H1 (cell line): Measurements from ENCODE around the gene RAD23B. TPM values are rescaled to one million over a fixed set of nuclear protein-coding genes. Genes with fewer than 3 reads are reported as not detected.

Experiments
- CTCF ChIA-PET: fragments of 300-600 bp; sonication (Branson Sonifier 250); formaldehyde crosslinking; loops from one replicate; lab custom pipeline; 2021; ENCODE audit not compliant: partially characterized antibody; lab: Charles Lee
- POLR2A ChIA-PET: fragments of 300-600 bp; sonication (Branson Sonifier 250); formaldehyde crosslinking; loops from one replicate; lab custom pipeline; 2021; ENCODE audit warnings: inconsistent platforms; ENCODE audit not compliant: partially characterized antibody; lab: Charles Lee
- DNase-seq, 2 experiments: peaks; one replicate each; pipeline versions ENCODE4 v3.0.0 to v3.0.0-alpha.2; 2010 to 2022; ENCODE audit warnings: low spot score in 2 of 2, low read depth in 1 of 2, mixed read lengths in 1 of 2
- FAIRE-seq: peaks from 2 replicates; lab custom pipeline; 2011; peaks lifted over from hg19 to GRCh38; lab: Jason Lieb, UNC
- H2AFZ ChIP-seq: 2 replicates; pipeline ENCODE4 v1.8.1; 2012; ENCODE audit warnings: low read length, inconsistent platforms
- H2AK5ac ChIP-seq: 2 replicates; pipeline ENCODE4 v1.6.1; 2013; ENCODE audit warnings: low read depth, low read length
- H2BK120ac ChIP-seq: replicated peaks from 2 replicates; pipeline ENCODE3; 2013; ENCODE audit warnings: low read depth, low read length, inconsistent platforms
- H2BK12ac ChIP-seq: 2 replicates; pipeline ENCODE4 v1.6.1; 2013; ENCODE audit warnings: low read depth, low read length
- H2BK15ac ChIP-seq: 2 replicates; pipeline ENCODE4 v1.6.1; 2013; ENCODE audit warnings: low read length
- H2BK20ac ChIP-seq: 2 replicates; pipeline ENCODE4 v1.6.1; 2013; ENCODE audit warnings: low read length
- H2BK5ac ChIP-seq: 2 replicates; pipeline ENCODE4 v1.6.1; 2013; ENCODE audit warnings: low read depth, low read length
- H3K14ac ChIP-seq: 2 replicates; pipeline ENCODE4 v1.6.1; 2013; ENCODE audit warnings: inconsistent platforms; ENCODE audit not compliant: insufficient read length
- H3K18ac ChIP-seq: 2 replicates; pipeline ENCODE4 v1.6.1; 2013; ENCODE audit warnings: low read length; ENCODE audit errors: extremely low read depth
- H3K23ac ChIP-seq: 2 replicates; pipeline ENCODE4 v1.6.1; 2013; ENCODE audit warnings: inconsistent platforms; ENCODE audit not compliant: insufficient read length
- H3K23me2 ChIP-seq: 2 replicates; pipeline ENCODE4 v1.6.1; 2013; ENCODE audit warnings: low read depth, low read length
- H3K27ac ChIP-seq: 2 replicates; pipeline ENCODE4 v1.6.1; 2011; ENCODE audit warnings: low read depth, low read length, inconsistent platforms
- H3K27me3 ChIP-seq, 4 experiments: replicated peaks in 1 of 4; 1 replicate in 1 of 4; 2 replicates in 3 of 4; pipeline versions ENCODE4 v1.6.1 to v1.8.1; 2011 to 2013; ENCODE audit warnings: low read length in 3 of 4, mild to moderate bottlenecking in 3 of 4, inconsistent platforms in 2 of 4, mixed read lengths in 2 of 4, moderate library complexity in 1 of 4; ENCODE audit not compliant: control insufficient read depth in 3 of 4, insufficient read depth in 3 of 4; ENCODE audit errors: extremely low read depth in 1 of 4
- H3K36me3 ChIP-seq, 4 experiments: 2 replicates each; pipeline versions ENCODE4 v1.6.1 to v1.8.1; 2011 to 2013; ENCODE audit warnings: mild to moderate bottlenecking in 4 of 4, low read length in 3 of 4, moderate library complexity in 2 of 4, control low read depth in 1 of 4, inconsistent platforms in 1 of 4; ENCODE audit not compliant: insufficient read depth in 4 of 4, control insufficient read depth in 2 of 4
- H3K4ac ChIP-seq: replicated peaks from 2 replicates; pipeline ENCODE3; 2013; ENCODE audit warnings: low read length, low read depth, mixed read lengths, inconsistent platforms; ENCODE audit not compliant: insufficient read length
- H3K4me1 ChIP-seq, 4 experiments: replicated peaks in 1 of 4; 1 replicate in 1 of 4; 2 replicates in 3 of 4; pipeline versions ENCODE4 v1.6.1 to v1.8.1; 2011 to 2013; ENCODE audit warnings: low read length in 3 of 4, inconsistent platforms in 2 of 4, mixed read lengths in 1 of 4; ENCODE audit not compliant: insufficient read depth in 4 of 4, control insufficient read depth in 3 of 4
- H3K4me2 ChIP-seq, 2 experiments: 2 replicates each; pipeline versions ENCODE4 v1.6.1 to v1.8.1; 2011 to 2013; ENCODE audit warnings: low read depth in 2 of 2, low read length in 2 of 2, control low read depth in 1 of 2, inconsistent platforms in 1 of 2, mild to moderate bottlenecking in 1 of 2; ENCODE audit not compliant: insufficient read depth in 1 of 2
- H3K4me3 ChIP-seq, 4 experiments: fragments of 200-600, 300-600 bp in 1 of 4; sonication (generic), shearing (Covaris generic), sonication (Bioruptor Twin) in 1 of 4; 2 replicates each; pipeline versions ENCODE4 v1.5.1 to v1.8.1; 2011 to 2016; ENCODE audit warnings: low read length in 4 of 4, low read depth in 3 of 4, control low read depth in 2 of 4, inconsistent platforms in 2 of 4, mild to moderate bottlenecking in 2 of 4, mixed read lengths in 1 of 4, moderate library complexity in 1 of 4; ENCODE audit not compliant: insufficient read depth in 2 of 4; ENCODE audit errors: extremely low read depth in 1 of 4
- H3K56ac ChIP-seq: replicated peaks from 2 replicates; pipeline ENCODE3; 2013; ENCODE audit warnings: low read depth, mild to moderate bottlenecking, mixed read lengths, low read length, inconsistent platforms; ENCODE audit not compliant: insufficient read length
- H3K79me1 ChIP-seq: 2 replicates; pipeline ENCODE4 v1.6.1; 2013; ENCODE audit warnings: low read depth, low read length, control low read depth
- H3K79me2 ChIP-seq, 2 experiments: 2 replicates each; pipeline versions ENCODE4 v1.6.1 to v1.8.1; 2012 to 2013; ENCODE audit warnings: low read length in 2 of 2, mild to moderate bottlenecking in 2 of 2, inconsistent platforms in 1 of 2; ENCODE audit not compliant: insufficient read depth in 2 of 2, control insufficient read depth in 1 of 2
- H3K9ac ChIP-seq, 4 experiments: replicated peaks in 1 of 4; 1 replicate in 1 of 4; 2 replicates in 3 of 4; pipeline versions ENCODE4 v1.6.1 to v1.8.1; 2011 to 2013; ENCODE audit warnings: low read depth in 3 of 4, low read length in 3 of 4, control low read depth in 2 of 4, mild to moderate bottlenecking in 2 of 4, moderate library complexity in 2 of 4, inconsistent platforms in 1 of 4; ENCODE audit errors: extremely low read depth in 1 of 4
- H3K9me3 ChIP-seq, 2 experiments: 2 replicates each; pipeline versions ENCODE4 v1.6.1 to v1.8.1; 2012 to 2013; ENCODE audit warnings: mild to moderate bottlenecking in 2 of 2, moderate library complexity in 2 of 2, control low read depth in 1 of 2, inconsistent platforms in 1 of 2, low read depth in 1 of 2, low read length in 1 of 2, mixed read lengths in 1 of 2; ENCODE audit not compliant: insufficient read depth in 2 of 2
- H4K20me1 ChIP-seq, 2 experiments: replicated peaks in 1 of 2; 2 replicates each; pipeline versions ENCODE3 to v1.8.1; 2011 to 2013; ENCODE audit warnings: inconsistent platforms in 2 of 2, low read length in 2 of 2, mild to moderate bottlenecking in 1 of 2; ENCODE audit not compliant: insufficient read depth in 2 of 2, control insufficient read depth in 1 of 2
- H4K5ac ChIP-seq: 2 replicates; pipeline ENCODE4 v1.6.1; 2013; ENCODE audit warnings: low read length, low read depth, mixed read lengths, inconsistent platforms; ENCODE audit not compliant: insufficient read length
- H4K8ac ChIP-seq: 2 replicates; pipeline ENCODE4 v1.8.0; 2013; ENCODE audit warnings: mild to moderate bottlenecking, moderate library complexity, low read length, inconsistent platforms; ENCODE audit not compliant: insufficient read depth; ENCODE audit errors: extremely low read depth
- H4K91ac ChIP-seq: replicated peaks from 2 replicates; pipeline ENCODE3; 2013; ENCODE audit warnings: low read length, mixed read lengths, inconsistent platforms; ENCODE audit not compliant: insufficient read length
- ATF3 ChIP-seq: IDR thresholded peaks from 2 replicates; pipeline ENCODE4 v1.6.1; 2011; ENCODE audit warnings: low read depth, mild to moderate bottlenecking, low read length; ENCODE audit not compliant: insufficient read depth
- BACH1 ChIP-seq: IDR thresholded peaks from 2 replicates; pipeline ENCODE4 v1.6.1; 2012; ENCODE audit warnings: low read length, improper control_type of control experiment
- CEBPB ChIP-seq: IDR thresholded peaks from 2 replicates; pipeline ENCODE4 v1.6.1; 2012; ENCODE audit warnings: low read depth, low read length
- FOSL1 ChIP-seq: IDR thresholded peaks from 2 replicates; pipeline ENCODE4 v1.6.1; 2011; ENCODE audit warnings: mild to moderate bottlenecking, low read depth, low read length, moderate library complexity; ENCODE audit not compliant: insufficient read depth
- SP2 ChIP-seq: IDR thresholded peaks from 2 replicates; pipeline ENCODE4 v1.6.1; 2012; ENCODE audit warnings: mild to moderate bottlenecking, low read length, inconsistent platforms
- SUZ12 ChIP-seq: fragments of 200-600 bp; sonication (generic); IDR thresholded peaks from 2 replicates; pipeline ENCODE4 v1.6.1; 2012; ENCODE audit warnings: mild to moderate bottlenecking, inconsistent platforms, low read length, moderate library complexity, mixed read lengths
- TAF1 ChIP-seq: IDR thresholded peaks from 2 replicates; pipeline ENCODE4 v1.6.1; 2011; ENCODE audit warnings: mild to moderate bottlenecking, low read depth, low read length
- TCF12 ChIP-seq: IDR thresholded peaks from 2 replicates; pipeline ENCODE4 v1.6.1; 2011; ENCODE audit warnings: low read depth, mild to moderate bottlenecking, low read length
- TEAD4 ChIP-seq: IDR thresholded peaks from 2 replicates; pipeline ENCODE4 v1.6.1; 2012; ENCODE audit warnings: low read depth, low read length, inconsistent platforms, mixed read lengths
- YY1 ChIP-seq: IDR thresholded peaks from 2 replicates; pipeline ENCODE4 v1.6.1; 2011; ENCODE audit warnings: low read depth, mild to moderate bottlenecking, low read length
- polyA plus RNA-seq, 7 experiments: library from polyadenylated mRNA; depleted of rRNA in 3 of 7; stranded (reverse) in 5 of 7; unstranded in 2 of 7; fragments of >200 nt in 5 of 7; fragments of 200-250 nt in 2 of 7; gene quantifications; 1 replicate in 5 of 7; 2 replicates in 1 of 7; 4 replicates in 1 of 7; pipeline versions ENCODE4 v1.2.1 to v1.2.3, GENCODE V29; 2011 to 2013; ENCODE audit warnings: missing spikeins in 2 of 7, mixed read lengths in 2 of 7
- total RNA-seq: library from RNA; stranded (reverse); fragmentation: NEBNext Ultra II Directional; extraction: Animal tissue kit (Norgen Biotek cat#: 25700); gene quantifications from 2 replicates; pipeline ENCODE4 v1.2.1, GENCODE V29; 2021

RAD23B gene
- total and polyA plus RNA-seq, 2 of the 8 experiments (the other 6 are each of a cell fraction or from before 2014, with no cell fraction given), result 97.1 to 165 TPM

GRCh38 chr9:107270580-107270979 is 12.5 kb upstream of the RAD23B start:
- Histone ChIP-seq H4K5ac (no peak overlapping the region), H3K4ac (no peak overlapping the region), H2AFZ (no peak overlapping the region), H3K14ac (no peak overlapping the region), H2BK5ac (no peak overlapping the region), H2BK120ac (no peak overlapping the region), H4K8ac (no peak overlapping the region), H3K27ac (no peak overlapping the region), H3K18ac (no peak overlapping the region), H3K4me3 (no peak overlapping the region), H3K27me3 (no peaks in the 10 kb centered on the region), H2BK12ac (no peak overlapping the region), H4K91ac (no peak overlapping the region), H2BK15ac (no peak overlapping the region), H3K4me2 (no peak overlapping the region), H3K79me2 (no peaks in the 10 kb centered on the region), H3K4me1 (0 out of 7 replicates have a peak, but pooled peaks cover 0 to 2% (median 0%) of the 10 kb centered on the region in 4 experiments), H3K9me3 (no peaks in the 10 kb centered on the region; a peak in 1 of 4 replicates), H4K20me1 (no peaks in the 10 kb centered on the region)
- CTCF ChIA-PET, result interaction anchor here (0.6 to 2.4 kb wide), 5 partner anchors 10 to 98 kb away, joined by 3 to 14 read pairs (median 3); no protein-coding TSS in a partner anchor
- POLR2A ChIA-PET, result interaction anchor here (1.2 to 1.8 kb wide), 3 partner anchors 9 to 13 kb away, joined by 3 to 5 read pairs (median 4); partner anchors contain the start of gene RAD23B
- no peak for FAIRE-seq
- TF ChIP-seq ATF3 (no peak), TAF1 (no peak), FOSL1 (no peak), SUZ12 (no peak), BACH1 (no peak), TCF12 (no peak), TEAD4 (no peak), YY1 (no peak), SP2 (no peak), CEBPB (no peak)
- TF ChIP-seq, all 59 proteins: peak for 0
- H3K56ac ChIP-seq, result no peak overlapping the region
- H2AK5ac ChIP-seq, result no peak overlapping the region
- no peak overlapping the region for H3K9ac ChIP-seq
- no peak overlapping the region for H3K23ac ChIP-seq
- no peaks in the 10 kb centered on the region for H3K79me1 ChIP-seq
- no peaks in the 10 kb centered on the region for H3K23me2 ChIP-seq
- H2BK20ac ChIP-seq, result no peak overlapping the region
- no peaks in the 10 kb centered on the region for H3K36me3 ChIP-seq
- no peak for DNase-seq
